Upper lobe of left lung (tissue), 4 donors: ENCODE results near the gene PPP1R14B.
A peak's percentile ranks its signal among the peaks of the same experiment; 100 is the strongest.

Experiments used
- POLR2AphosphoS5 ChIP-seq, 2 donors: sonication (generic); formaldehyde crosslinking; IDR thresholded peaks; one replicate each; pipeline ENCODE4 v1.5.1; 2017; ENCODE audit warnings: antibody characterized with exemption in 2 of 2
- TF ChIP-seq, protein P1 (sequence below), 6 experiments: fragments of 450-650 bp in 4 of 6; fragments of 200-600 bp in 2 of 6; sonication (generic) in 2 of 6; IDR thresholded peaks; one replicate each; pipeline ENCODE4 v1.5.1; 2016 to 2019; ENCODE audit warnings: antibody characterized with exemption in 6 of 6

DNA sequence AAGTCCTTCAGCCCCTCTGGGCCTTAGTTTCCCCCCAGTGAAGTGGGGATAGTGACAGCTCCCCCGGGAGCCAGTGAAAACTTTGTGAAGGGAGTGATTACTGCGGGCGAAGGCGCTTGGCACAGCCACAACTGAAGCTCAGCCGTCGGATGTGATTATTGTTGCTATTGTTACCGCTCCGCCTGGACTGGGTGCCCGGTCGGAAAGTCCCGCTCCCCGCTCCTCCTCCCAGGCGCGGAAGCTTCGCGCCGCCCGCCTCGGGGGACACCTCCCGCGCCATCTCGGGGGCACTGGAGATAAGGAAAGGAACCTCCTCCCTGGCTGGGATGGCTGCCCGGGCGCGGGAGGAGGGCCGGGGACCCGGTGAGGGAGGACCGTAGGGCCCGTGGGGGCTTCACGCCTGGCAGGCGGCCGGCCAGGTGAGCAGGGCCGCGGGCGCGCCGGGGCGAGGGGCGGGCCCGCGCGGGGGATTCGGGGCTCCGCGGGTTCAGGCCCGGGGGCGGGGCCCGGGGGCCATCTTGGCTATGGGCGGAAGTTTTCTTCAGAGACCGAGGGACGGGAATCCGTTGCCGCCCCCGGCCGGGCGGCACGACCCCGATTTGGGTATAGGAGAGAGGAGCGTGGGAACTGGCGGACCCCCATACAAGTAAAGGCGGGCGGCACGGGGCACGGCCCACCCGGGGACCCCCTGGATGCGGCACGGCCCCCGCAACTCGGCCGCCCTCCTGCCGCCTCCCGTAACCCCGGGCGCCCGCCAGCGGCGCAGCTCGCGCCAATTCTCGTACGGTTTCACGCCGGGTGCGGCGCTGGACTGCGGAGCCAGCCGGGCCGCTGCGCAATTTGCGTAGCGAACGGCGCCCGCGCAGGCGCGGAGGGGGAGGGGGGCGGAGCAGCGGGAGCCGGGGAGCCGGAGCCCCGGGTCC lies 38.5 kb upstream of the PPP1R14B start, which contains the start of gene GPR137:
- TF ChIP-seq, protein P1, sequence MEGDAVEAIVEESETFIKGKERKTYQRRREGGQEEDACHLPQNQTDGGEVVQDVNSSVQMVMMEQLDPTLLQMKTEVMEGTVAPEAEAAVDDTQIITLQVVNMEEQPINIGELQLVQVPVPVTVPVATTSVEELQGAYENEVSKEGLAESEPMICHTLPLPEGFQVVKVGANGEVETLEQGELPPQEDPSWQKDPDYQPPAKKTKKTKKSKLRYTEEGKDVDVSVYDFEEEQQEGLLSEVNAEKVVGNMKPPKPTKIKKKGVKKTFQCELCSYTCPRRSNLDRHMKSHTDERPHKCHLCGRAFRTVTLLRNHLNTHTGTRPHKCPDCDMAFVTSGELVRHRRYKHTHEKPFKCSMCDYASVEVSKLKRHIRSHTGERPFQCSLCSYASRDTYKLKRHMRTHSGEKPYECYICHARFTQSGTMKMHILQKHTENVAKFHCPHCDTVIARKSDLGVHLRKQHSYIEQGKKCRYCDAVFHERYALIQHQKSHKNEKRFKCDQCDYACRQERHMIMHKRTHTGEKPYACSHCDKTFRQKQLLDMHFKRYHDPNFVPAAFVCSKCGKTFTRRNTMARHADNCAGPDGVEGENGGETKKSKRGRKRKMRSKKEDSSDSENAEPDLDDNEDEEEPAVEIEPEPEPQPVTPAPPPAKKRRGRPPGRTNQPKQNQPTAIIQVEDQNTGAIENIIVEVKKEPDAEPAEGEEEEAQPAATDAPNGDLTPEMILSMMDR (IDR thresholded peaks at IDR 0.05), result peak in 3 of 6 experiments; percentile 9 to 35 (median 24)
- TF ChIP-seq POLR2AphosphoS5 (IDR thresholded peaks at IDR 0.05), result peak; percentile 3 to 29
